Amygdala (tissue), 56 donors: ENCODE data around the gene PRM1.
A peak's percentile ranks its signal among the peaks of the same experiment; 100 is the strongest.

Experiments
- DNase-seq, 56 donors: peaks; one replicate each; lab custom pipeline; 2025; lab: John Stamatoyannopoulos, UW

The PRM1 gene

GRCh38 chr16:11280616-11281522 lies at the start of gene PRM1:
TSS of gene PRM1 (minus strand) at chr16:11281330. CDS start at chr16:11281238, 92 bp downstream.
- no peak for DNase-seq

- DNase-seq, result no peak
These were observed 49.6 kb upstream of the PRM1 start for GRCh38 chr16:11330526-11331237.

GRCh38 chr16:11329891-11330290 lies 48.8 kb upstream of the PRM1 start:
- DNase-seq, result no peak

- DNase-seq, result no peak
These were observed 48.0 kb upstream of the PRM1 start for GRCh38 chr16:11329071-11329491.

GRCh38 chr16:11328172-11329070 lies 47.3 kb upstream of the PRM1 start:
- DNase-seq, result peak in 3 of 56 donors; percentile 4 to 22 (median 8)

- no peak for DNase-seq
These were observed 46.4 kb upstream of the PRM1 start for GRCh38 chr16:11327277-11328171.

- no peak for DNase-seq
These were observed 45.7 kb upstream of the PRM1 start for GRCh38 chr16:11326737-11327276.

- no peak for DNase-seq
These were observed 45.1 kb upstream of the PRM1 start for GRCh38 chr16:11326084-11326736.

GRCh38 chr16:11325404-11326083 lies 44.4 kb upstream of the PRM1 start:
- DNase-seq, result no peak

- no peak for DNase-seq
These were observed 42.6 kb upstream of the PRM1 start for GRCh38 chr16:11323551-11324336.

- no peak for DNase-seq
These were observed 41.7 kb upstream of the PRM1 start for GRCh38 chr16:11322823-11323222.

- no peak for DNase-seq
These were observed 40.5 kb upstream of the PRM1 start for GRCh38 chr16:11321662-11322061.

- DNase-seq, result no peak
These were observed 39.0 kb upstream of the PRM1 start for GRCh38 chr16:11320170-11320569.

GRCh38 chr16:11319529-11320146 lies 38.5 kb upstream of the PRM1 start:
- peak in 3 of 56 donors; percentile 5 to 39 (median 8) for DNase-seq

GRCh38 chr16:11318817-11319216 lies 37.7 kb upstream of the PRM1 start:
- no peak for DNase-seq

- DNase-seq, result no peak
These were observed 35.3 kb upstream of the PRM1 start for GRCh38 chr16:11316331-11317015.
